Right lobe of liver (tissue), 4 donors: ENCODE results near the gene CFAP46.

Experiments used
- POLR2A ChIP-seq: fragments of 450-650 bp; IDR thresholded peaks from one replicate; pipeline ENCODE4 v1.6.1; 2017; ENCODE audit warnings: antibody characterized with exemption, mild to moderate bottlenecking
- TF ChIP-seq, protein P1 (sequence below), 4 donors: fragments of 200-600 bp in 3 of 4; fragments of 450-650 bp in 1 of 4; IDR thresholded peaks; one replicate each; pipeline versions ENCODE4 v1.5.1 to v1.8.0; 2016 to 2022; ENCODE audit warnings: antibody characterized with exemption in 4 of 4, mild to moderate bottlenecking in 2 of 4
- donor health status: DM: no; HTN: no; CAD: no.
- donor health status: DM: no; HTN: no; CAD: no.
- donor health status: DM: no; HTN: yes; CAD: no.

DNA sequence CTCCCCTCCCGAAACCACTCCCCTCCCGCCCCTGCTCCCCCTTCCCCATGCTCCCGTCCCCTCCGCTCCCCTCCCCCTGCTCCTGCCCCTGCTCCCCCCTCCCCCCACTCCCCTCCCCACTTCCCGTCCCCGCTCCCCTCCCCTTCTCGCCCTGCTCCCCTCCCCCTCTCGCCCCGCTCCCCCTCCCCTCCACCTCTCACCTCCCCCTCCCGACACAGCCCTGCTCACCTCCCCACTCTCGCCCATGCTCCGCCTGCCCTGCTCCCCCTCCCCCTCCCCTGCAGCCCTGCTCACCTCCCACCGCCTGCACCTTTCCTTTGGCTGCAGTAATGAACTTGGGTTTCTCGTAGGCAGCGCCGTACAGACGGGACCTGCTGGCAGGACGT lies 106.5 kb downstream of the CFAP46 start:
- TF ChIP-seq, protein P1, sequence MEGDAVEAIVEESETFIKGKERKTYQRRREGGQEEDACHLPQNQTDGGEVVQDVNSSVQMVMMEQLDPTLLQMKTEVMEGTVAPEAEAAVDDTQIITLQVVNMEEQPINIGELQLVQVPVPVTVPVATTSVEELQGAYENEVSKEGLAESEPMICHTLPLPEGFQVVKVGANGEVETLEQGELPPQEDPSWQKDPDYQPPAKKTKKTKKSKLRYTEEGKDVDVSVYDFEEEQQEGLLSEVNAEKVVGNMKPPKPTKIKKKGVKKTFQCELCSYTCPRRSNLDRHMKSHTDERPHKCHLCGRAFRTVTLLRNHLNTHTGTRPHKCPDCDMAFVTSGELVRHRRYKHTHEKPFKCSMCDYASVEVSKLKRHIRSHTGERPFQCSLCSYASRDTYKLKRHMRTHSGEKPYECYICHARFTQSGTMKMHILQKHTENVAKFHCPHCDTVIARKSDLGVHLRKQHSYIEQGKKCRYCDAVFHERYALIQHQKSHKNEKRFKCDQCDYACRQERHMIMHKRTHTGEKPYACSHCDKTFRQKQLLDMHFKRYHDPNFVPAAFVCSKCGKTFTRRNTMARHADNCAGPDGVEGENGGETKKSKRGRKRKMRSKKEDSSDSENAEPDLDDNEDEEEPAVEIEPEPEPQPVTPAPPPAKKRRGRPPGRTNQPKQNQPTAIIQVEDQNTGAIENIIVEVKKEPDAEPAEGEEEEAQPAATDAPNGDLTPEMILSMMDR (IDR thresholded peaks at IDR 0.05) = no peak
- TF ChIP-seq POLR2A = no peak
